Stimulated activated CD4-positive, alpha-beta T cell treated with anti-CD3 and anti-CD28 coated beads, Interleukin-1b, Interleukin-23, amount 100 ng/mL, for 24 hours (primary cell): Measurements from ENCODE around the gene AMDHD2.
"Not testable (repeated sequence)": the region's sequence is repeated elsewhere in the genome, so short reads cannot be mapped to it uniquely, and the experiment has no call there.

ENCODE experiments used
- DNase-seq, 4 experiments: peaks; one replicate each; pipeline ENCODE4 v3.0.0-alpha.2; 2020; ENCODE audit warnings: low read depth in 4 of 4, low spot score in 1 of 4

Gene AMDHD2

DNA sequence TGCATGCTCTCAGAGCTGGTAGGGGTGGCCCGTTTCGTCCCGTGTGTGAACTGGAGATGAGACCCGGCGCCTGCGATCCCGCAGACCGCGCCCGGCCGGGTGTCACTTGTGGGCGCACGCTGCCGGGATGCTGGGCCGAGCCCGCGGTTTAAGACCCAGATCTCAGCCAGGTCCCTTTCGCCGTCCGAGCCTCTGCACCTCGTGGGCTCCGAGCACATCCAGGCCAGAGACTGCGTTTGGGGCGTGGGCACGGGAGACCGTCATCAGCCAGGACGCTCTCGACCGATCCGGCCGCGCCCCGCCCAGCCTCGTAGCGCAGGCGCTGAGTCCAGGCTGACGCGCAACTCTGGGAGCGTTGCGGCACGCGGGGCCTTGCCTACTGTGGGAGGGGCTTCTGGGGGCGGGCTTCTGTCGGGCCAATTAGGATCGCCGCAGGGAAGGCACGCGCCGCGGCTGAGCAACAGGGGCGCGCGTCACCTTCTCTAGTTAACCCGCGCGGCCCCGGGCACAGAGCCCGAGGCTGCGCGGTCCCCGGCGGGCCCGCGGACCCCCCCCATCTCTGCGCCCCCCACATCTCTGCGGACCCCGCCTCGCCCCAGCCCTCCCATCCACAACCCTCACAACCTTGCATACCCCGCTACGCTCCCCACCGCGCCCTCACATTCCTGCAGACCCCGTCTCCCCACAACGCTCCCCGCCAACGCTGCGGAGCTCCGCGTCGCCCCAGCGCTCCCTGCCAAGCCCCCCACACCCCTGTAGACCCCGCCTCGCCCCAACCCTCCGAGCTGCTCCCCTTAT is 11.7 kb downstream of the AMDHD2 start:
- DNase-seq, result peak; percentile 86 to 98 (median 95)

DNA sequence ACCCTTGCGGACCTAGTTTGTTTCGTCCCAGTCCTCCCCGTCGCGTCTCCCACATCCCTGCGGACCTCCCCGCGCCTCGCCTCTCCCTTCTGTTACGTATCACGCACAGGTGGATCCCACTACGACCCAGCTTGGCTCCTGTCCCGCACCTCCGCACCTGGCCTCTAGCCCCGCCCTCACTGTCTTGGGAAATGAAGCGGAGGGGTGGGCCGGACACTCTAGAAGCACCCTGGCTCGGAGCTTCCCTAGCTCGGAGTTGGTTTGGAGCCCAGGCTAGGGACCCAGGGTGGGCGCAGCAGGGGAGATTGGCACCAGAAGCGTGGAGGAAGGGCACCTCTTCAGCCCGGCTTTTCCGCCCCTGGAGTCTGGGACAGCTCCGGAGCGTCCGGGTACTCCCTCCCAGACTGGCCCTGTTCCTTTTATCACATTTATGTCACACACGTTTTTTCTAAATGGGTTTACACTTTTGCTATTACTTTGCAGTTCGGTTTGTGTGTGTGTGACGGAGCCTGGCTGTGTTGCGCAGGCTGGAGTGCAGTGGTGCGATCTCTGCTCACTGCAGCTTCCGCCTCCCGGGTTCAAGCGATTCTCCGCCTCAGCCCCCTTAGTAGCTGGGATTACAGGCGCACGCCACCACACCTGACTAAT is 12.4 kb downstream of the AMDHD2 start:
- DNase-seq, result peak in 2 of 4 experiments; percentile 39 to 45

DNA sequence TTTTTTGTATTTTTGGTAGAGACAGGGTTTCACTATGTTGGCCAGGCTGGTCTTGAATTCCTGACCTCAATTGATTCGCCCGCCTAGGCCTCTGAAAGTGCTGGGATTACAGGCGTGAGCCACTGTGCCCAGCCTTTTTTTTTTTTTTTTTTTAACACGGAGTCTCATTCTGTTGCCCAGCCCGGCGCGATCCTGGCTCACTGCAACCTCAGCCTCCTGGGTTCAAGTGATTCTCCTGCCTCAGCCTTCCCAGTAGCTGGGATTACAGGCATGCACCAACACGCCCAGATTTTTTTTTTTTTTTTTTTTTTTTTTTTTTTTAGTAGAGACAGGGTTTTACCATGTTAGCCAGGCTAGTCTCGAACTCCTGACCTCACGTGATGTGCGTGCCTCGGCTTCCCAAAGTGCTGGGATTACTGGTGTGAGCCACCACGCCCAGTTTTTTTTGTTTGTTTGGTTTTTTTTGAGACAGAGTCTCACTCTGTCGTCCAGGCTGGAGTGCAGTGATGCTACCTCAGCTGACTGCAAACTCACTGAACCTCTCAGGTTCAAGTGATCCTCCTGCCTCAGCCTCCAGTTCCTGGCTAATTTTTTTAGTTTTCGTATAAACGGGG is 13.1 kb downstream of the AMDHD2 start:
- not testable (repeated sequence) for DNase-seq

DNA sequence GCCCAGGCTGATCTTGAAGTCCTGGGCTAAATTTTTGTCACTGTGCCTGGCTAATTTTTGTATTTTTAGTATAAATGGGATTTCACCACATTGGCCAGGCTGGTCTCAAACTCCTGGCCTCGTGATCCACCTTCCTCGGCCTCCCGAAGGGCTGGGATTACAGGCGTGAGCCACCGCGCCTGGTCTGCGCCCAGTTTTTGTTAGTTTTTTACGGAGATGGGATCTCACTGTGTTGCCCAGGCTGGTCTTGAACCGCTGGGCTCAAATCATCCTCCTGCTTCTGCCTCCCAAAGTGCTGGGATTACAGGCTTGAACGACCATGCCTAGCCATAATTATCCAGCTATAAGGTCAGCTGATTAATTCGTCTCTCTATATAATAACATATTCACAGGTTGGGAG is 13.7 kb downstream of the AMDHD2 start:
- no peak for DNase-seq

DNA sequence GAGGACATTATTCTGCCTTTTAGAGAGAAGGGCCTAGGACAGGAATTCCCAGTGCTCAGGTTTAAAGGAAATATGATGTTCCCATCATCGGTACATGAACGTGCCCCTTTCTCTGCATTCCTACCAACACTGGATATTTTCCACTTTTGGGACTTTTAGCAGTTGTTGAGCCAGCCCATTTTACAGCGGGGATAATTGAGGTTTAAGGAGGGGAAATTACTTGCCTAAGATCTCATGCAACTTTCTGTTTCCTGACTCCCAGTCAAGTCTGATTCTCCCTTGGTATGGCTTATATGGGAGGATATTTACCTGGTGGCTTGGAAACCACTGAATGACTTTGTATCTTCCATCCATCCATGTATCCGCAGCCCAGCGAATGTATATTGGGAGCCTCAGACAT is 14.2 kb downstream of the AMDHD2 start:
- DNase-seq, result not testable (repeated sequence)

DNA sequence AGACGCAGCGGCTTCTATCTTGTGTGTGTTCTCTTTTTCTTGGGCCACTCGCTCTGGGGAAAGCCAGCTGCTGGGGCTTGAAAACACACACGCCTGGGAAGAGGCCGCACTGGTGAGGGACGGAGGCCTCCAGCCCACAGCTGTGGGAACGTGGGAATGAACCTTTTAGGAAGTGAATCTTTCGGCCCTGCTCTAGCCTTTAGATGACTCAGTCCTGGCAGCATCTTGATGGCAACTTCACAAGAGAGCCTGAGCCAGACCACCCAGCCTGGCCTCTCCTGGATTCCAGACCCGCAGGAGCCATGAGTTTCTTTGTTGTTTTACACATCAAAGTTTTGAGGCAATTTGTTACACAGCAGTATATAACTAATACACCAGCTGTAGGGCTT is 15.4 kb downstream of the AMDHD2 start:
- DNase-seq, result no peak

DNA sequence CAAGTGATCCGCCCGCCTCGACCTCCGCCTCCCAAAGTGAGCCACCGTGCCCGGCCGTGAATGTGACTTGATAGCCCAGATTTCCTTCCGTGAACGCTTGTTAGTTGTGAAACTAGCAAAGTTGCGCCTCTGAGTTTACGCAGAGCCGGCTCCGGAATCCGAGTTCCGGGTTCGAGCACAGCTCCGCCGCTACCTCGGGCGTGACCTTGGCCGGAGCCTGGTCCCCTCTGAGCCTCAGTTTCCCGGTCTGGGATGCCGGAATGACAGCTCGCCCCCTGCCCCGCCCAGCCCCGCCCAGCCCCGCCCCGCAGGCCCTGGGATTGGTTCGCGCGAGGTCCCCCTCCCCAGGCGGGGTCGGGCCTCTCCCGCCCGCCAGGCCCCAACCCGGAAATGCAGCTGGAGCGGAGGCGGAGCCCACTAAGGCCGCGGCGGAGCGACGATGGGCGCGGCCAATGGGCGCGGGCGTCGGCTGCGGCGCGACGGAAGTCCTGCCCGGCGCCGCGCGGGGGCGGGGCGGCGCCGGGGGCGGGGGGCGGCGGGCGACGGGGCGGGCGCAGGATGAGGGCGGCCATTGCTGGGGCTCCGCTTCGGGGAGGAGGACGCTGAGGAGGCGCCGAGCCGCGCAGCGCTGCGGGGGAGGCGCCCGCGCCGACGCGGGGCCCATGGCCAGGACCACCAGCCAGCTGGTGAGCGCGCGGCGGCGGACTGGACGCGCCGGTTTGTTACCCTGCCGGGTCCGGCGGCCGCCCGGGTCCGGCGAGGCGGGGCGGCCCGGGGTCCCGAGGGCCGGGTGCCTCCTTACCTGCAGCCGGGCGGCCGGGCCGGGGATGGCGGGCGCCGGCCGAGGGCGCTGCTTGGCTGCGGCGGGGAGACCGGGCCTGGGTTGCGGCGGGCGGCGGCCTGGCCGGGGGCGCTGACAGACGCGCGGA is 17.5 kb downstream of the AMDHD2 start, which contains the start of gene PDPK1:
Gene PDPK1, plus strand, starts transcription at position 571 of the 929 bp plus-strand sequence. Its CDS starts 92 bp downstream, at position 663.
- DNase-seq, result peak; percentile 71 to 89 (median 84)

DNA sequence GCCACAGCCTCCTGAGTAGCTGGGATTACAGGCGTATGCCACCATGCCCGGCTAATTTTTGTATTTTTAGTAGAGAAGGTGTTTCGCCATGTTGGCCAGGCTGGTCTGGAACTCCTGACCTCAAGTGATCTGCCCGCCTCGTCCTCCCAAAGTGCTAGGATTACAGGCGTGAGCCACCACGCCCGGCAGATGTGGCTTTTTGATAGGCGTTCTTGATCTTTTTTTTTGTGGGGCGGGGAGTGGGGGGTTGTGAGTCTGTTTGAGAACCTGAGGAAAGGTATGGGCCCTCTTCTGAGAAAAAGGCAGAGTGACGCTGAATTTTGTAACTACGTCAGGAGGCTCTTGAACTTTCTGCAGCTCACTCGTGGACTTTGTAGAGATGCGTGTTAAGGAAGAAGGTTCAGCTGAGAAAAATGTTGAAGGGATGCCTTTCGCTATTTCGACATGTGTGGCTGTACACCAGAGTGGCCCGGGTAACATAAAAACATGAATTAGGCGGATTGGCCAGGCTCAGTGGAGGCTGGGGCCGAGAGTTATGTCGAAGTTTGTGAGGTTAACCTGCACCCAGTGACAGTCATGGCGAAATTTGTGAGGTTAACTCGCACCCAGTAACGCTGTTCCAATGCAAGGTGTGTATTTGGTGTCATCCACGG is 19.1 kb downstream of the AMDHD2 start:
- not testable (repeated sequence) for DNase-seq

DNA sequence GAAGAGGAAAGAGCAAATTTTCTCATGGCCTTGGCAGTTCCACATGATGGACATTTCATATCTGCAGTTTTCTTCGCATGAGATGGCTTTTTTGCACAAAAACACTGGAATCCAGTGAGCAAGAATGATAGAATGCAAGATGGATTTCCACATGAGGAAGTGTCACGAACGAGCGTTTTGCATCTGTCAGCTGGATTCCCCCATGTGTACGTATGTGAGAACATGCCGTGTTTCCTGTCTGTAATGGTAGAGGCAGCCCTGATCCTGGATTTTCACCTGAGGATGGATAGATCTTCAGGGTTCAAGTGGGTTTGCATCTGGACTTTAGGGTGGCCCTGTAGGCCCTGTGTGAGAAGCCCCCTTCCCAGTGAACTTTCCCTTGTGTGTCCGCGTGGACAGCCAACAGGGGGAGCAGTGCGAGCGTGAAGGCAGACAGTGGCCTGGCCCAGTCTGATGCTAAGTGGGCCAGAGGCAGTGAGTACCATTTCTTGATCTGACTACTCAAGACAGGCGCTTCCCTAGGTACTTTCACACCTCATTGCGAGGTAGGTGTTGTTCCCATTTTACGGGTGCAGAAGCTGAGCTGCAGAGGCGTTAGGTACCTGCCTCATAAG is 19.8 kb downstream of the AMDHD2 start:
- peak in 1 of 4 experiments; percentile 25 for DNase-seq

DNA sequence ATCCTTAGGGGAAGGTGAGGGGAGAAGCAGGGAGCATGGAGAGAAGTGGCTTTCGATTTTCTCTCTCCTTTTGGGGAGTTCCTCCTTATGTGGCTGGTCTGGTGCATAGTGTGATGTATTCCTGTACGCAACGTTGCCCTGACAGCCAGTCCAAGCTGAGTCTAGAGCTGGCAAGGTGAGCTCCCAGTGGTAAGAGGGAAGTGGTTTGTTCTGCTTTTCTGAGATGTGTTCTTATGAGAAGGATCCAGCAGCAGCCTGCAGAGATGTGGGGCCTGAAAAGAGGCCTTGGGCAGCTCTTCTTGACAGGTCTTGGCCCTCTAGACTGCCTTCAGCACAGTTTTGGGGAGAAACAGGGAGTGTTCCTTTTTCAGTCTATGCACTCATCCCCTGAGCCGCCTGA is 20.7 kb downstream of the AMDHD2 start:
- DNase-seq, result not testable (repeated sequence)

DNA sequence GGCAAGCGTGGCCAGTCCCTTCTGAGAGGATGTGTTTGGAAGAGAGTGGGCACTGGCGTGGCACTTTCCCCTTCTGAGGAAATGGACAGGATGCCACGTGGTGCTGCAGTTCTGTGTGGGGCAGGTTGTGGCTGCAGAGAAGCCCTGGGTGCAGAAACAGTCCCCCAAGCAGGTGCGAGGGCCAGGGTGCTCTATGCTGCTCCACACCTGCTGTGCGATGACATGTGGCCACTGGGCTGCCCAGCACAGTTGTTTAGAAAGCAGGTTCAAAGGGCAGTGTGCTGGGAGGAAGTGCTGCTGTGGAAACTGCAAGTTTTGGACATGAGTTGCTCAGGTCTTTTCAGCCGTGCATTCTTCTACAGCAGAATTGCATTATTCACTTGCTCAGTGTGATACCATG is 21.2 kb downstream of the AMDHD2 start:
- not testable (repeated sequence) for DNase-seq

DNA sequence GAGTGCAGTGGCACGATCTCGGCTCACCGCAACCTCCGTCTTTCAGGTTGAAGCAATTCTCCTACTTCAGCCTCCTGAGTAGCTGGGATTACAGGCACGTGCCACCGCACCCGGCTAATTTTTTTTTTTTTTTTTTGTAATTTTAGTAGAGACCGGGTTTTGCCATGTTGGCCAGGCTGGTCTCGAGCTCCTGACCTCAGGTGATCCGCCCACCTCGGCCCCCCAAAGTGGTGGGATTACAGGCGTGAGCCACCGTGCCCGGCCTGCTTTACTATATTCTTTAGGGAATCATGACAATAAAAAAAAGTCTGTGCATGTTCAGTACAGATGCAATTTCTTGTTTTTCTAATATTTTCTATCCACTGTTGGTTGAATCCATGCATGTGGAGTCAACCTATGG is 23.6 kb downstream of the AMDHD2 start:
- not testable (repeated sequence) for DNase-seq

DNA sequence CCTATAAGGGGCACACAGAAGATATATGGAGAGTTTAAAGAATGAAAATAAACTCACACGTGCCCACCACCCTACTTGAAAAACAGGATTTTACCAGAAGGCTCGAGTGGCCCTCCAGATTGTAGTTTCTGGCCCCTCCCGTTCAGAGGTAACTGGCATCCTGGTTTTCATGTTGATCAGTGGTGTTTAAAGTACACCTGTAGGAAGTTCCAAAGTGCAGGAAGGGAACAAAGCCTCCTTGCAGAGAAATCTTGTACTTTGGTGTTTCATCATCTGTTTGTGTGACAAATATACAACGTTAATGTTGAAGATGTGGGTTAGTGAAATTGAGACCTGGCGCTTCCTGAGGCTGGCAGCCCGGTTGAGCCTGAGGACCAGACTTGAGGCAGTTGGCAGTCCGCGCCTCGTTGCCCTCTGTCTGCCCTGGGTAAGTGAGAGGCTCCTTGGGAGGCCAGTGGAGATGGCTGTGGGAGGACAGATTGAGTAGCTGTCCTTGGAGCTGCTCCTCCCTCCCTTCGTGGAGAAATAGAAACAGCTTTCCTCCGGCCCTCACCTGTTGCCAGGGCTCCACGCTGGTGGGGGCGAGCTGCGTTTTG is 30.2 kb downstream of the AMDHD2 start:
- DNase-seq, result not testable (repeated sequence)

DNA sequence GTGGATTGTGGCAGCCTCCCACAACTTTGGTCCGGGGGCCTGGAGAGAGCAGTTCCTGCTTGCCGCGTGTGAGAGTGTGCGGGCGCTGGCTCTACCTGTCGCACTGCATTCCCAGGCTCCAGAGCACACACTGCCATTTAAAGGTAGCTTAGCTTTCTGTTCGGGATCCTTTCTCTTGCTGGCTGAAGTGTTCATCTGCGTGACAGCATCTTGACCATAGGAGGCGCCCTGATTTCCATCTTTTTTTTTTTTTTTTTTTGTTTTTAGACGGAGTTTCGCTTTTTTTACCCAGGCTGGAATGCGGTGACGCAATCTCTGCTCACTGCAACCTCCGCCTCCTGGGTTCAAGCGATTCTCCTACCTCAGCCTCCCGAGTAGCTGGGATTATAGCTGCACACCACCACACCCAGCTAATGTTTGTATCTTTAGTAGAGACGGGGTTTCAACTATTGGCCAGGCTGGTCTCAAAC is 31.3 kb downstream of the AMDHD2 start:
- not testable (repeated sequence) for DNase-seq

DNA sequence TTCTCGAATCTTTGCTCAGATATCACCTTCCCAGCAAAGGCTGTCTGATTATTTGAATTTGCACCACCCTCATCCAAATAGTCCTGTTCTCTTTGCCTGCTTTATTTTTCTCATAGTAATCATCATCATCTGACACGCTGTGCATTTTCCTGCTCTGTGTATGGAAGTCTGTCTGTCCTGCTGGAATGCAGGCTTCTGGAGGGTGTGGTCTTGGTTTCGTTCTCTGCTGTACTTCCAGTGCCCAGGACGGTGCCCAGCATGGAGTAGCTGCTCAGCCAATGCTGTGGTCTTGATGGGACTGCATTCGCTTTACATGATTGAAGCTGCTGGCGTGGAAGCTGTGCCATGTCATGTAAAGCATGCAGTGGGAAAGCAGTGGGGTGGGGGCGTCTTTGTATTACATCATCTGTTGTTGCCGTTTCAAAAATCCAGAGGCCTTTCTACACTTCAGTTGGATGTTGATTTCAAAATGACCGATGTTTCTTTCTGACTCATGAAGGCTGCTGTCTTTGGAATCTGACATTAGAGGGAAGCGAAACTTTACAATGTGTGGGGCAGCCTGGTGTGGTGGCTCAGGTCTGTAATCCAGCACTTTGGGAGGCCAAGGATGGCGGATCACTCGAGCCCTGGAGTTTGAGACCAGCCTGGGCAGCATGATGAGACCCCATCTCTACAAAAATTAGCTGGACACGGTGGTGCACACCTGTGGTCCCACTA is 34.7 kb downstream of the AMDHD2 start:
- not testable (repeated sequence) for DNase-seq

DNA sequence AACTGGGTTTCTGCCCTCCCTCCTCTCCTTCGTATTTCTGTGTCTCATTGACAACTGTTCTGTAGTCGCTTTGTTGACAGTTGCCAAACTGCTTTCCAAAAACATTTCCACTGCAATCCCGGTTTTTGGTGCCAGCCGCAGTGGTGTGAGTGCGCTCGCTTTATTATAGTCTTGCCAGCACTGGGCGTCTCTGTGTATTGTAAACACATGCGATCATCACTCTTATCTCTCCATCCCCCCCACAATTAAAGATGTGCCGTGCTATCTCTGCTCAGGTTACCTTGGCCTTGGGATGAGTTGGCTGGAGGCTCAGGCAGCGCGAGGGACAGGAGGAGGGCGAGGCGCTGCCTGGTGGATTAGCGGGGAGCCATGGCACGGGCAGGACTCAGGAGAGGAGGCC is 37.0 kb downstream of the AMDHD2 start:
- DNase-seq, result not testable (repeated sequence)

DNA sequence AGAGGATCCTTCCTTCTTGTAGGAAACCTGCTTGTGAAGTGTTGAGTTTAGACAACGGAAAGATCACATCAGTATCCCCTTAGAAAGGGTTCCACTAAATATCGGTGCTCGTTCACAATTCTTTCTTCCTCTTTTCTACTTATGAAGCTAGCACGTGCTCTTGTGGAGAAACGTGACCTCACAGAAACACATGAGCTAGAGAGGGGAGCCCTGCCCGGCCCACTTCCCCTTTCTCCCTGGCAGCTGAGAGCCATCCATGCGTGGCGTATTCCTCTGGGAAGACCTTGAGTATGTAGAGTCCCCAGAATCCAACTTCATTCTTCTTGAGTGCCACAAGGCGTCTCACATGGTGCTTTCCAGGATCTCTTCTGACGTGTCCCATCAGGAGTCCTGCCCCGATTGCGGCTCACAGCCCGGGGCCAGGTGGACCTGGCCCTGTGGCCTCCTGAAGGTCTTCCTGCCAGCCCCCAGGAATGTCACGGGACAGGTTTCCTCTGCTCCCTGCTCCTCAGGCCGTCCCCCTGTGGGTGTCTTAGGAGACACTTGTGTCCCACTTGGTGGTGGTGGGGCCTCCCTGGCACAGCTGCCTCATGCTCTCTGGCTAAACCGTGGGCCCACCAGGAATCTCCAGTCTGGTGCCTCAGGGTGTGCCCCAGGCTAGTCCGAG is 40.1 kb downstream of the AMDHD2 start:
- DNase-seq, result not testable (repeated sequence)

DNA sequence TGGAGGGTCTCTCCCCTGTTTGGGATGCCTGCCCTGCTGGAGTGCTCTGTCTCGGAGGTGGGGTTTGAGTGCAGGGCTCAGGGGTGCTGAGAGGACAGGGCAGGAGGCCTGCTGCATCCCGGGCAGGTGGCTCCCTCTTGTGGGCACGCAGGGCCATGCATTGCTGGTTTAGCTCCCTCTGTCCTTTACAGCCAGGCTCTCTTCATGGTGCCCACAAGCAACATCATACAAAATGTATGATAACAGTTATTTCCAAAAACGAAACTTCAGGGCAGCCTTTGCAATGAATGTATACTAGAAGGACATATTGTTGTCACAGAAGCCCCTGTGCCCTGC is 40.6 kb downstream of the AMDHD2 start:
- DNase-seq, result peak in 3 of 4 experiments; percentile 23 to 53 (median 50)
